Esophagus squamous epithelium (tissue), 5 donors: Measurements from ENCODE around the gene TSSK3. TPM values are rescaled to one million over a fixed set of nuclear protein-coding genes. Genes with fewer than 3 reads are reported as not detected.
A peak's percentile ranks its signal among the peaks of the same experiment; 100 is the strongest.

Source experiments
- DNase-seq: peaks from one replicate; lab custom pipeline; 2025; lab: John Stamatoyannopoulos, UW
- H3K27ac ChIP-seq, 4 donors: fragments of 200-600 bp; sonication (generic); one replicate each; pipeline ENCODE4 v1.5.1; 2016 to 2019; ENCODE audit warnings: mild to moderate bottlenecking in 1 of 4
- H3K27me3 ChIP-seq, 4 donors: fragments of 200-600 bp; sonication (generic); 1 replicate in 3 of 4; 2 replicates in 1 of 4; pipeline versions ENCODE4 v1.5.1 to v1.6.0; 2017 to 2021; ENCODE audit warnings: antibody characterized with exemption in 1 of 4
- H3K36me3 ChIP-seq, 3 donors: fragments of 200-600 bp; sonication (generic); one replicate each; pipeline ENCODE4 v1.5.1; 2016 to 2019
- H3K4me1 ChIP-seq, 3 donors: fragments of 200-600 bp; sonication (generic); one replicate each; pipeline ENCODE4 v1.5.1; 2017 to 2019
- H3K4me3 ChIP-seq, 4 donors: fragments of 200-600 bp; sonication (generic); 1 replicate in 3 of 4; 2 replicates in 1 of 4; pipeline ENCODE4 v1.5.1; 2016 to 2019; ENCODE audit warnings: mild to moderate bottlenecking in 2 of 4, moderate library complexity in 1 of 4
- H3K9me3 ChIP-seq, 3 donors: fragments of 200-600 bp; sonication (generic); one replicate each; pipeline ENCODE4 v1.5.1; 2016 to 2019
- POLR2A ChIP-seq, 4 donors: fragments of 450-650 bp; IDR thresholded peaks; one replicate each; pipeline ENCODE4 v1.6.1; 2017; ENCODE audit warnings: antibody characterized with exemption in 4 of 4, mild to moderate bottlenecking in 4 of 4, moderate library complexity in 3 of 4
- WGBS, 2 donors: methylation state at CpG; one replicate each; pipeline ENCODE4 v1.1.5; 2018; 5-methylcytosine and 5-hydroxymethylcytosine counted together
- intact Hi-C: fragments of 100-400 bp; cut with DNase I; formaldehyde crosslinking; loops from one replicate; pipeline ENCODE4 v1.15.0; 2022
- total RNA-seq, 4 donors: library from RNA; depleted of rRNA; stranded (reverse); fragments of >200 nt; gene quantifications; one replicate each; pipeline ENCODE4 v1.1.0, GENCODE V29; 2016
- TF ChIP-seq, protein P1 (sequence below), 6 experiments: fragments of 450-650 bp in 4 of 6; fragments of 200-600 bp in 2 of 6; sonication (generic) in 2 of 6; IDR thresholded peaks; one replicate each; pipeline ENCODE4 v1.5.1; 2016 to 2019; ENCODE audit warnings: antibody characterized with exemption in 6 of 6, mild to moderate bottlenecking in 4 of 6, moderate library complexity in 4 of 6
- donor health status: DM: yes; HTN: yes; CAD: no.

TSSK3 gene
- total RNA-seq, 4 donors from 2014 or later: 0.31 to 0.57 TPM; not detected in 2

DNA sequence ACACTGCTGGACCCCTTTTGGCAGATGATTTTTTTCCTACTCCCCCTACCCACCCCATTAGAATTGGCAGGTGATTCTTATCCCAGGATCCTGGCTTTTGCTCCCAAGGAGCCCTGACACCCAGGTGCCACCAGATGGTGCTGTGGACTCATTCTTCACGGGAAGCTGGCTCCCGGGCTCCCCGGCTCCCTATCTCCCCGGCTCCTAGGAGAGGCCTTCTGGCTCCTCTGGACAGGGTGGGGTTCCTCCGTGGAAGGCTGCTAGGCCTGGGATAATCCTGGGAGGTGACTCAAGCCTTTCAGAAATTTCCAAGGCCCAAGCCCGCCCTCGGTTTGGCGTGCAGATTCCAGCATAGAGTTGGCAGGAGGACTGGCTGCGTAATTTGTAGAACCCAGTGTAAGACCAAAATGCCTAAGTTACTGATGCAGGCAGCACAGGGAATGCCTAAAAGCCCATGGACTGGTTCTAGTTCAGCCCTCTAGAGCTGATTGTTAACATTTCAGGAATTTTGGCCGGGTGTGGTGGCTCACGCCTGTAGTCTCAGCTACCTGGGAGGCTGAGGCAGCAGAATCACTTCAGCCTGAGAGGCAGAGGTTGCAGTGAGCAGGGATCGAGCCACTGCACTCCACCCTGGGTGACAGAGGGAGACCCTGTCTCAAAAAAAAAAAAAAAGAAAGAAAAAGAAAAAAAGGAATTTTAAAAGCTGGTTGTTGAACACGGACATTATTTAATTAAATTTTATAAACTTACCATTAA, 38.7 kb downstream of the TSSK3 start:
- H3K27ac ChIP-seq: peak overlapping the region; percentile 24 to 80 (median 58)
- 25 to 93% methylated on average over 1 to 8 of the region's 13 CpGs for WGBS, 2 donors
- intact Hi-C loops: no loop called here
- TF ChIP-seq POLR2A (IDR thresholded peaks at IDR 0.05): no peak
- TF ChIP-seq, protein P1, sequence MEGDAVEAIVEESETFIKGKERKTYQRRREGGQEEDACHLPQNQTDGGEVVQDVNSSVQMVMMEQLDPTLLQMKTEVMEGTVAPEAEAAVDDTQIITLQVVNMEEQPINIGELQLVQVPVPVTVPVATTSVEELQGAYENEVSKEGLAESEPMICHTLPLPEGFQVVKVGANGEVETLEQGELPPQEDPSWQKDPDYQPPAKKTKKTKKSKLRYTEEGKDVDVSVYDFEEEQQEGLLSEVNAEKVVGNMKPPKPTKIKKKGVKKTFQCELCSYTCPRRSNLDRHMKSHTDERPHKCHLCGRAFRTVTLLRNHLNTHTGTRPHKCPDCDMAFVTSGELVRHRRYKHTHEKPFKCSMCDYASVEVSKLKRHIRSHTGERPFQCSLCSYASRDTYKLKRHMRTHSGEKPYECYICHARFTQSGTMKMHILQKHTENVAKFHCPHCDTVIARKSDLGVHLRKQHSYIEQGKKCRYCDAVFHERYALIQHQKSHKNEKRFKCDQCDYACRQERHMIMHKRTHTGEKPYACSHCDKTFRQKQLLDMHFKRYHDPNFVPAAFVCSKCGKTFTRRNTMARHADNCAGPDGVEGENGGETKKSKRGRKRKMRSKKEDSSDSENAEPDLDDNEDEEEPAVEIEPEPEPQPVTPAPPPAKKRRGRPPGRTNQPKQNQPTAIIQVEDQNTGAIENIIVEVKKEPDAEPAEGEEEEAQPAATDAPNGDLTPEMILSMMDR (IDR thresholded peaks at IDR 0.05): peak; percentile 64 to 93 (median 86)
- no peaks in the 10 kb centered on the region for H3K36me3 ChIP-seq
- peak overlapping the region in 1 of 4 donors; percentile 22 for H3K4me3 ChIP-seq
- H3K27me3 ChIP-seq: no peaks in the 10 kb centered on the region
- no peak for DNase-seq
- peaks cover 0 to 9% (median 3%) of the 10 kb centered on the region in 3 donors for H3K4me1 ChIP-seq
- H3K9me3 ChIP-seq: no peaks in the 10 kb centered on the region

DNA sequence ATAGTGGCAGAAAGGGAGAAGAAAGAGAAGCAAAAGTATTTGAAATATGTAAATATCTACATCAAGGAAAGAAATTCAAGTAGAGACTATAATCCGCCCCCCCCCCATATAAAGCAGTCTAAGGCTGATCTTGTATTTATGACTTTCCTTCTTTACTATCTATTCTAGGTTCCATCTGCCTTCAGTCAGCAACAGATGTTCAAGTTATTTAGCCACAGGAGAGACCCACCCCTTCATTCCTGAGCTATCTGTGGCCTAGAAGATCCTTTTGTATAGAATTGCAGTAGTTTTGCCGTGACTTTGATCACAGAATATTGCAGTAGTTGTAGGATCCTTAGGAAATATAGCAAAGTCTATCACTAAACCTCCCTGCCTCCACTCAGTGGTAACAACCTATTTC, 42.6 kb downstream of the TSSK3 start:
- Histone ChIP-seq H3K4me3 (no peak overlapping the region), H3K4me1 (peaks cover 0 to 9% (median 3%) of the 10 kb centered on the region in 3 donors), H3K9me3 (no peaks in the 10 kb centered on the region), H3K27ac (no peak overlapping the region), H3K27me3 (no peaks in the 10 kb centered on the region), H3K36me3 (no peaks in the 10 kb centered on the region)
- no peak for TF ChIP-seq POLR2A (IDR thresholded peaks at IDR 0.05)
- TF ChIP-seq, protein P1 (IDR thresholded peaks at IDR 0.05): no peak
- intact Hi-C loops: no loop called here
- DNase-seq: no peak
- 37 to 44% methylated on average over 2 of the region's 2 CpGs for WGBS, 2 donors

DNA sequence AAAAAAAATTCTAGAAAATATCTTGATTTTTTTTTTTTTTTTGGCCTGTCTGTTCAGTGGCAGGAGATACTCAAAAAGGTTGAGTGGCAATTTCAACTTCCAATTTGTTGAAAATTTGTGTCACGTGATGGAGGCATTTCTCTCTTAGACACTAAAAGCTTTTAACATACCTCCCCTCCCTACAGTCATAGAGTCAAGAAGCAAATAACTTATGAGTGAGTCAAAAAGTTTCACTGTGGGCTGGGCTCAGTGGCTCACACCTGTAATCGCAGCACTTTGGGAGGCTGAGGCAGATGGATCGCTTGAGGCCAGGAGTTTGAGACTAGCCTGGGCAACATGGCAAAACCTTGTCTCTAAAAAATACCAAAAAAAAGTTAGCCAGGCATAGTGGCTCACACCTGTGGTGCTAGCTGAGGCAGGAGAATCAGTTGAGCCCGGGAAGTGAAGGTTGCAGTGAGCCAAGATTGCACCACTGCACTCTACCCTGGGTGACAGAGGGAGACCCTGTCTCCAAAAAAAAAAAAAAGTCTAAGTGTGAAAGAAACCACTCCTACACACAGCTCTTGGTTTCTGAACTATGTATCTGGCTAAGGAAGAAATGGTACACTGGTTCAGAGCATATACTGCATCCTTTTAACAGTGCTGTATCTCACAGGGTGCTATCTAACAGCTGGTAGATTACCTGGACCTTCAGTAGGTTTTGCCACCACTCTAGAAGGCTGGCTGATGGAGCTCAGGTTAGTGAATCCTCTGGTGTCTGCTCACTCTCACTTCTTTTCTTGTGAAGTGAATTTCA, 43.5 kb downstream of the TSSK3 start:
- Histone ChIP-seq H3K4me3 (no peak overlapping the region), H3K9me3 (no peaks in the 10 kb centered on the region), H3K4me1 (peaks cover 0 to 4% (median 3%) of the 10 kb centered on the region in 3 donors), H3K27ac (no peak overlapping the region), H3K36me3 (no peaks in the 10 kb centered on the region), H3K27me3 (no peaks in the 10 kb centered on the region)
- no peak for TF ChIP-seq POLR2A (IDR thresholded peaks at IDR 0.05)
- no peak for DNase-seq
- 71 to 85% methylated on average over 4 of the region's 4 CpGs for WGBS, 2 donors
- intact Hi-C loops: no loop called here

DNA sequence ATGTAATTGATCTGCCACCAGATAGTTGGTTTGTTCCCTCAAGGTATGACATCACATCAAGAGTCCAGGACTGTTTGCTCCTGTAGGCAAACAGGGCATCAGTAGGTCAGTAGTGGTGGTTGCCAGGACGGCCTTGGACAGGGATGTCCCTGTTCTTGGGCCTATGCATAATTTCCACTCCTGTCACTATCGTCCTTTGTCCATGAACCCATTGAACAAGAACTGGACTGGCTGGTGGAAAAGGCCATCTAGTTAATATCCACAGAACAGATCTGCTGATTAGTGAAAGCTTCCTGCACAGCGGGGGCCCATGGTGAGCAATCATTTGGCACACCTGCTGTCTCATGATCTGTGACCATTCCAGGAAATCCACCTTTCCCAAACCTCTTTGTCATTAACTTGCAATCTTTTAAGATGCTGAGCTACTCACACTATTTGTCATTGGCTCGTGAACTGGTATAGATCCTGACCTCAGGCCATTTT, 44.3 kb downstream of the TSSK3 start:
- intact Hi-C loops: no loop called here
- Histone ChIP-seq H3K36me3 (no peaks in the 10 kb centered on the region), H3K27me3 (no peaks in the 10 kb centered on the region), H3K9me3 (no peaks in the 10 kb centered on the region), H3K4me1 (no peaks in the 10 kb centered on the region), H3K27ac (no peak overlapping the region), H3K4me3 (no peak overlapping the region)
- TF ChIP-seq POLR2A (IDR thresholded peaks at IDR 0.05): no peak
- TF ChIP-seq, protein P1 (IDR thresholded peaks at IDR 0.05): no peak
- no peak for DNase-seq
- 72 to 83% methylated on average over 4 of the region's 4 CpGs for WGBS, 2 donors

DNA sequence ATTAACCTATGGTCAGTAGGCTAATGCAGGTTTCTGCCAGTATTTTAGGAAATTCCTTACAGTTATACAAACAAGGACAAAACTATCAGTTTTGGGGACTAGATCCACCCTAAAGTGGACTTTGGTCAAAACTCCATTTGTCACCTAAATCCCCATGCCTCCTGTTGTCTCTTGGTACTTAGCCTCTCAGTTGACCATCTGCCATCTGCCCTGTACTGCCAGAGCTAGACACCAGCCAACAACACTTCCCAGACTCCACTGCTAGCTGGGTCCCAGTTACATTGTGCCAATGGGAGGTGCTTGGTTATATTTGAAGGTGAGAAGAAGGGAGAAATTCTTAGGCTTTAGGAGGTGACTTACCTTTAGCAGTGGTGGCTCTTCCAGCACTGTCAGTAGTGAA, 48.9 kb downstream of the TSSK3 start:
- Histone ChIP-seq H3K27ac (no peak overlapping the region), H3K9me3 (peaks cover 0 to 12% (median 10%) of the 10 kb centered on the region in 3 donors), H3K4me3 (no peak overlapping the region), H3K27me3 (no peaks in the 10 kb centered on the region), H3K36me3 (no peaks in the 10 kb centered on the region), H3K4me1 (peaks cover 0 to 5% (median 0%) of the 10 kb centered on the region in 3 donors)
- intact Hi-C loops: no loop called here
- no peak for DNase-seq
- TF ChIP-seq, protein P1 (IDR thresholded peaks at IDR 0.05): no peak
- TF ChIP-seq POLR2A (IDR thresholded peaks at IDR 0.05): no peak
